GM12892 (cell line): Measurements from ENCODE around the gene DPP4.

ENCODE experiments used
- DNase-seq: peaks from one replicate; pipeline ENCODE4 v3.0.0; 2011; ENCODE audit not compliant: insufficient read length
- FAIRE-seq: peaks from 2 replicates; lab custom pipeline; 2011; peaks lifted over from hg19 to GRCh38; lab: Jason Lieb, UNC
- POLR2A ChIP-seq: IDR thresholded peaks from 2 replicates; pipeline ENCODE4 v1.6.1; 2011; ENCODE audit warnings: low read depth, low read length, control low read depth
- POLR2AphosphoS5 ChIP-seq: IDR thresholded peaks from 2 replicates; pipeline ENCODE4 v1.6.1; 2011; ENCODE audit warnings: low read depth, low read length, control low read depth
- TAF1 ChIP-seq: IDR thresholded peaks from 2 replicates; pipeline ENCODE4 v1.6.1; 2011; ENCODE audit warnings: low read depth, mild to moderate bottlenecking, control low read depth, low read length, borderline replicate concordance

Gene DPP4

DNA sequence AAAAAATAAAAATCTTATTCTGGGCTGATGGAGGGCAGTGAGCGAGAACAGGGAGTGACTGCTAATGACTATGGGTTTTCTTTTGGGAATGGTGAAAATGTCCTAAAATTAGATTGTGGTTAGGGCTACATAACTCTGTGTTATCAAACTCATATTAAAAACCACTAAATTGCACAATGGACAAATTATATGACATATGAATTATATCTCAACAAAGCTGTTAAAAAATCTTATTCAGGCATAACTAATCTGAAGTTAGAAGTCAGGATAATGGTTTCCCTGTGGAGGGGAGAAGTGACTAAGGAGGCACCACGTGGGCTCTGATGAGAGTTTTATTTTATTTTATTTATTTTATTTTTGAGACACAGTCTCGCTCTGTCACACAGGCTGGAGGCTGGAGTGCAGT lies 32.1 kb upstream of the DPP4 start:
- FAIRE-seq: no peak
- DNase-seq: no peak
- no peak for TF ChIP-seq TAF1
- TF ChIP-seq POLR2AphosphoS5: no peak
- no peak for TF ChIP-seq POLR2A

GRCh38 chr2:162103443-162104009 lies 29.5 kb upstream of the DPP4 start:
- TF ChIP-seq POLR2A (no peak), TAF1 (no peak), POLR2AphosphoS5 (no peak)
- FAIRE-seq: no peak
- no peak for DNase-seq

- no peak for DNase-seq
- TF ChIP-seq POLR2AphosphoS5: no peak
- TF ChIP-seq TAF1: no peak
- no peak for TF ChIP-seq POLR2A
- no peak for FAIRE-seq
These were observed 26.6 kb upstream of the DPP4 start for GRCh38 chr2:162100579-162100978.

DNA sequence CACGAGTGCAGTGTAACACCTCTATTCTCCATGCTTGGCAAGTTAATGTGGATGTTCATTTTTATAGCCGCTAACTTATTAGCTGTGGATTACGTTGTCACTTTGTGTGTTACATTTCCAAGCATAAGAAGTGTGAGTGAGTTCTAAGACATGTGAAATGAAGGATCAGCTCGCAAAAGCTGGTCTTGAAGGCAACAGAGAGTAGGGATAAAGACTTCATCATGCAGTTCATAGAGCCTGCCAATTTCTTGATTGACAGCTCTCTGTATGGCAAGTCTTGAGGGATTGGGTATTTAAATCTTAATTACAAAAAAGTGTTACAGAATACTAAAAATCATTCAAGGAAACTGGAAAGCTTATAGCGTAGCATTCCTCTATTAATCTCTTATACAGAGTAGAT lies 25.8 kb upstream of the DPP4 start:
- TF ChIP-seq TAF1 (no peak), POLR2AphosphoS5 (no peak), POLR2A (no peak)
- no peak for FAIRE-seq
- DNase-seq: no peak

GRCh38 chr2:162092658-162093556 lies 18.9 kb upstream of the DPP4 start:
- DNase-seq: no peak
- no peak for FAIRE-seq
- TF ChIP-seq POLR2A (no peak), POLR2AphosphoS5 (no peak), TAF1 (no peak)

- FAIRE-seq: no peak
- TF ChIP-seq POLR2AphosphoS5 (no peak), TAF1 (no peak), POLR2A (no peak)
- DNase-seq: no peak
These were observed 18.0 kb upstream of the DPP4 start for GRCh38 chr2:162092008-162092390.

GRCh38 chr2:162091325-162092007 lies 17.5 kb upstream of the DPP4 start:
- no peak for TF ChIP-seq TAF1
- TF ChIP-seq POLR2AphosphoS5: no peak
- no peak for TF ChIP-seq POLR2A
- FAIRE-seq: no peak
- no peak for DNase-seq

DNA sequence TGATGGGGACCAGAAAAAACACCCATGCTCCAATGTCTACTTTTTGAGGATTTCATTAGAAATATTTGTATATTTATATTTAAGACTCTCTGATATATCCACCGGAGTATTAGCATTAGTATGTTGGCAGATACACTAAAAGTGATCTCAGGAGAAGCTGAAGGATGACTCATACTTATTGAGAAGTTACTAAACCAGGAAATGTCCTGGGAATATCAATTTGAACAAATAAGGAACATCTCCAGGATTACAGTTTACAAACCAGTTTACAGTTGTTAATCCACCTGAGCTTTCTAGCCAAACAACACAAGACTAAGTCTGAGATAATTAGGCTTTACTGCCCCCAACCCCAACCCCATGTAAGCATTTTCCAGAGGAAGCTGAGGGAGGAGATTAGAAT lies 16.1 kb upstream of the DPP4 start:
- FAIRE-seq (no peak), DNase-seq (no peak)
- TF ChIP-seq TAF1: no peak
- no peak for TF ChIP-seq POLR2A

DNA sequence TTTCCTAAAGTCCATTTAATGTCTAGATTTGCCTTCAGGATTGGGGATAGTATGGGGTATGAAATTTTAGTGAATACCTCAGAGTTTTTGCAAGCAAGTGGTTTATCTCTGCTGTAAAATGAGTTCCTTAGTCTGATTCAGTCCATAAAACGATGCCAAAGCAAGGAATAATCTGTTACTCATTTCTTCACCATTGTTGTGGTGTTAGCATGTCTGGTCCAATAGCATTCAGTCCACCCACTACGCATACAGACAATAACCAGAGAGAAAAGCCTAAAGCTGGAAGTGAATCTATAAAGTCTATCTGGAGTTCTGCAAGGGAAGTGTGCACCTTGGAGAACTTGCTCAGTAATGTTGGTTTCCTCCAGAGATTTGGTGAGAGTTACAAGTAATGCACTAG lies 12.9 kb upstream of the DPP4 start:
- FAIRE-seq (no peak), DNase-seq (no peak)
- TF ChIP-seq TAF1 (no peak), POLR2A (no peak)

GRCh38 chr2:162085090-162085891 lies 11.3 kb upstream of the DPP4 start:
- DNase-seq (no peak), FAIRE-seq (no peak)
- no peak for TF ChIP-seq POLR2AphosphoS5
- no peak for TF ChIP-seq POLR2A
- no peak for TF ChIP-seq TAF1

DNA sequence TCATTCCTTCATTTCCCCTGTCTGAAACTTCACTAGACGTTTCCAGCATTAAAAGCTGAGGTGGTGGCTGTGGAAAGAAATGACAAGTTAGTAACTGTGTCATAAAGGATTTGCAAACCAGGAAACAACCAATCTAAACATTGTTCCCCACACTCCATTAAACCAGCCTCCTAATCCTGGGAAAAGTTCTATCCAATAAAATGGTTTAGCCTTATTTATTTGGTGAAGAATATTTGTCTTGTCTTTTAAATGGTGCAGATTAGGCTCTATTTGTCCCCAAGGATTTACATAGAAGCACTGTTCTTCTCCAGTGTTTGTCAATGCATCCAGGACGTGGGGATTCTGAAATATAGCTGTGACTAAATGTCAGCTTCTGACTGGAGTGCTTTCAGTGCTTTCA lies 10.5 kb upstream of the DPP4 start:
- FAIRE-seq: no peak
- TF ChIP-seq POLR2AphosphoS5: no peak
- no peak for TF ChIP-seq POLR2A
- no peak for DNase-seq

- no peak for FAIRE-seq
- TF ChIP-seq POLR2AphosphoS5: no peak
- no peak for DNase-seq
These were observed 8.7 kb upstream of the DPP4 start for GRCh38 chr2:162082681-162083080.
